ENCODE data around the gene GLDC.

Gene GLDC

DNA sequence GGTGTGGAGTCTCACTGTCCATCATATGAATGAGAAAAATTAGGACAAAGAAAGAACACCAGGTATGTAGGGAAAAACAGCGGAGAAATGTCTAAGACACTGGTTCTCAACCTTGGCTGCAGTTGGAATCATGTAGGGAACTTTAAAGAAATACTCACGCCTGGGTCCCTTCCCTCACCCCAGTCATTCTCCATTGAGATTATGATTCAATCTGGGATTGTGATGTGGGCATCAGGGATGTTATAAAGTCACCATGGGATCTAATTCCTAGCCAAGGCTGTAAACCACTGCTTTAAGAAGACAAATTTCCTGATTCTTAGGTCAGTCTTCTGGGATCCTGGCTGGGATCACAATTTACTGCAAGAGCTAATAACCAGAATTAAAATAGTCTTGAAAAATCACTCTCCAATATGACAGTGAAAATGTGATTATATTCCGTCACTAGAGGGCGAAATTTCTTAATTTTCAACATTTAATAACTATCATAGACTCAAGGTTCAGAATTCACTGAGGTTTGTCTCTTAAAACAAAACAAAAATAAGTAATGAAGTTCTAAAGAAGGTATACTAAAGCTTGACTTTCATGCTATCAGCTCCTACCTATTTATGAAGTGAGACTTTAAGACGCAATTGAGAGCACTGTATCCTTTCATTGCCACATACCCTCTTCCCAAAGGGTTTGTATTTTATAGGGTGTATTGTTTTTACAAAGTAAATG lies 60.5 kb downstream of the GLDC start:
- Histone ChIP-seq H3K9me3 (ENCODE audit: severe bottlenecking) (no peaks in the 10 kb centered on the region), H3K36me3 (no peaks in the 10 kb centered on the region), H3K4me3 (ENCODE audit: low read depth, low read length) (no peak overlapping the region), H3K27me3 (ENCODE audit: insufficient read depth, low read depth, severe bottlenecking) (no peaks in the 10 kb centered on the region), H3K27ac (no peak overlapping the region)
- no peak for DNase-seq
- TF ChIP-seq, protein P1, sequence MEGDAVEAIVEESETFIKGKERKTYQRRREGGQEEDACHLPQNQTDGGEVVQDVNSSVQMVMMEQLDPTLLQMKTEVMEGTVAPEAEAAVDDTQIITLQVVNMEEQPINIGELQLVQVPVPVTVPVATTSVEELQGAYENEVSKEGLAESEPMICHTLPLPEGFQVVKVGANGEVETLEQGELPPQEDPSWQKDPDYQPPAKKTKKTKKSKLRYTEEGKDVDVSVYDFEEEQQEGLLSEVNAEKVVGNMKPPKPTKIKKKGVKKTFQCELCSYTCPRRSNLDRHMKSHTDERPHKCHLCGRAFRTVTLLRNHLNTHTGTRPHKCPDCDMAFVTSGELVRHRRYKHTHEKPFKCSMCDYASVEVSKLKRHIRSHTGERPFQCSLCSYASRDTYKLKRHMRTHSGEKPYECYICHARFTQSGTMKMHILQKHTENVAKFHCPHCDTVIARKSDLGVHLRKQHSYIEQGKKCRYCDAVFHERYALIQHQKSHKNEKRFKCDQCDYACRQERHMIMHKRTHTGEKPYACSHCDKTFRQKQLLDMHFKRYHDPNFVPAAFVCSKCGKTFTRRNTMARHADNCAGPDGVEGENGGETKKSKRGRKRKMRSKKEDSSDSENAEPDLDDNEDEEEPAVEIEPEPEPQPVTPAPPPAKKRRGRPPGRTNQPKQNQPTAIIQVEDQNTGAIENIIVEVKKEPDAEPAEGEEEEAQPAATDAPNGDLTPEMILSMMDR (IDR thresholded peaks at IDR 0.05; ENCODE audit: low read depth, low read length), result 0 out of 2 replicates have a peak, but pooled peaks have one; percentile 1

DNA sequence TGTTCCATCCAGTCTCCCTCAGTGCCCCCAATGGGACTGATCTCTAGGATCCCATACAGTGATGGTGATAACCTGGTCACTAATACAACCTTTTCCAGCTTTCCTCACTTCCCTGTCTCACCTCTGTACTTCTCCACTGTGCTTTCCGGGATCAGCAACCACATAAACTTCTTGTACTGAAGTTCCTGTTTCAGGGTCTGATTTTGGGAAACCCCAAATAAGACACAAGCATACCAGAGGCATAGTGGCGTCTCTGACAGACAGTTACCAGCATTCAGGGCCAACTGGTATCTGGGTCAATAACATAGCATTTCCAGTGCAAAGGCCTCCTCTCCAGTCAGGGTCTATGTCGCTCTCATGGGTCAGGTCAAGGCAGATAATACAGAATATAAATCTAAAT lies 64.3 kb downstream of the GLDC start:
- TF ChIP-seq, protein P1 (IDR thresholded peaks at IDR 0.05; ENCODE audit: low read depth, low read length), result no peak
- Histone ChIP-seq H3K36me3 (no peaks in the 10 kb centered on the region), H3K4me3 (ENCODE audit: low read depth, low read length) (no peak overlapping the region), H3K27ac (no peak overlapping the region), H3K9me3 (ENCODE audit: severe bottlenecking) (no peaks in the 10 kb centered on the region), H3K27me3 (ENCODE audit: insufficient read depth, low read depth, severe bottlenecking) (no peaks in the 10 kb centered on the region)
- no peak for DNase-seq

DNA sequence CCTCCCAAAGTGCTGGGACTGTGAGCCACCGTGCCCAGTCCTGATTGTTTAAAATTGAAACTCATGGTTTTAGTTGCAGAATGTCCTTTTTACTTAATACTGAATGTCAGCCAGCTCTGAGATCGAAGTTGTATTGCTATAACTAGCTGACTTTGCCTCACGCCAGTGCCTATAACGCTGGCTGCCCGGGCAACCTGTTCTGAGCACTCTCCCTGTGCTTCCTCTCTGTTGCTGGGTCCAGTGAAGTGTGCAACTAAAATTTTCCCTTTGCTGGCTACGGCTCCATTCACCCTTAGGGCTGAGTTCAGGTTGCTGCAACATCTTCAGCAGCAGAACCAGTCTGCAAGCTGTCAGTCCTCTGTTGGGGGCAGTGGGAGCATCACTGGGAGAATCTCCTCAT lies 65.9 kb downstream of the GLDC start:
- TF ChIP-seq, protein P1 (IDR thresholded peaks at IDR 0.05; ENCODE audit: low read depth, low read length), result no peak
- H3K27me3 ChIP-seq (ENCODE audit: insufficient read depth, low read depth, severe bottlenecking), result no peaks in the 10 kb centered on the region
- no peak overlapping the region for H3K27ac ChIP-seq
- no peak overlapping the region for H3K4me3 ChIP-seq (ENCODE audit: low read depth, low read length)
- no peak for DNase-seq
- H3K36me3 ChIP-seq, result no peaks in the 10 kb centered on the region
- no peaks in the 10 kb centered on the region for H3K9me3 ChIP-seq (ENCODE audit: severe bottlenecking)

DNA sequence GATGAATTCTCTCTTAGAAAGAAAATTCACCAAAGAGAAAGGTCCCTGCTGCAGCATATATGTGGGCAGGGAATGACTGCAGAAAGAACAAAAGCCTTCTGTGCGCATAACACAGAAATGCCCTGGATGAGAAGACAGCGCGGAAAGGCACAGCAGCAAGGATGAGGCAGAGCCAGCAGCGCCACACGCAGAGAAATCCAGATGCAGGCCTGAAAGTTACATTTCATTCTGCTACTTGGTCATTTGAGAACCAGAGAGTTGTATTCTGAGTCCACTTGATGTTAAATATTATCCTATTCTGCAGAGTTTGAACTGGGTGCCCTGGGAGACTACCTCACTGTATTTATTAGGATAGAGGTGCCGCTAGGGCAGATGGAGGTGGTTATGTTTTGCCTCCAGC lies 68.5 kb downstream of the GLDC start:
- DNase-seq, result no peak
- Histone ChIP-seq H3K9me3 (ENCODE audit: severe bottlenecking) (no peaks in the 10 kb centered on the region), H3K36me3 (no peaks in the 10 kb centered on the region), H3K4me3 (ENCODE audit: low read depth, low read length) (no peak overlapping the region), H3K27me3 (ENCODE audit: insufficient read depth, low read depth, severe bottlenecking) (no peaks in the 10 kb centered on the region), H3K27ac (no peak overlapping the region)
- TF ChIP-seq, protein P1 (IDR thresholded peaks at IDR 0.05; ENCODE audit: low read depth, low read length), result no peak

DNA sequence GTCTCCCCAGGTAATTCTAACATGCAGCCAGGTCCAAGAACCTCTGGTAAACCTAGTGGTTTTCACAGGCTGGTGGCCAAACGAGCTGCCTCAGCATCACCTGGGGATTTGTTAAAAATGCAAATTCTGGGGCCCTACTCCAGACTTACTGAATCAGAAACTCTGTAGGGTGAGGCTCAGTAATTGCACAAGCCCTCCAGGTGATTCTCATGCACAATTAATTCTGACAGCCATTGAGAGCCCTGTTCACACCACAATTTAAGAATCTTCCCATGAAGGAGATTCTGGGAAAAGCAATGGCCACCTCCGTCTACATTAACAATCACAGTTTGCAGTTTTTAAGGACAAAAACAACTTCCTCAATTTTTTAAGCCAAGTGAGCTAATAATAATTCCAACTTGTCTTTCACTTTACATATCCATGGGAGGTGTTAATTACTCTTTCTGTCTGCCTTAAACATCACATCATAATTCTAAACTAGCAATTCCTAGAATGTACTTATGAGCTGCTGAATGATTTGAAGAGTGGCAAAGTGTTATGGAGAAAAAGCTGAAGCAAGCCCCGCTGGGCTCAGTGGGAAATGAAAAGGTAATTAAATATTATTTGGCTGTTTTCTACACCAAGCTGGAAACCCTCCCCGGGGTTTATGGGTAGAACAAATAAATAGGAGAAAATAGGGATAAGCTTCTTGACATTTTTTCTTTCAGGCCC lies 70.0 kb downstream of the GLDC start:
- Histone ChIP-seq H3K4me3 (ENCODE audit: low read depth, low read length) (no peak overlapping the region), H3K36me3 (no peaks in the 10 kb centered on the region), H3K27me3 (ENCODE audit: insufficient read depth, low read depth, severe bottlenecking) (no peaks in the 10 kb centered on the region), H3K27ac (no peak overlapping the region), H3K9me3 (ENCODE audit: severe bottlenecking) (no peaks in the 10 kb centered on the region)
- DNase-seq, result no peak
- TF ChIP-seq, protein P1 (IDR thresholded peaks at IDR 0.05; ENCODE audit: low read depth, low read length), result no peak

All from WERI-Rb-1 (cell line).